ENCODE results near the gene ST3GAL4.

The ST3GAL4 gene

DNA sequence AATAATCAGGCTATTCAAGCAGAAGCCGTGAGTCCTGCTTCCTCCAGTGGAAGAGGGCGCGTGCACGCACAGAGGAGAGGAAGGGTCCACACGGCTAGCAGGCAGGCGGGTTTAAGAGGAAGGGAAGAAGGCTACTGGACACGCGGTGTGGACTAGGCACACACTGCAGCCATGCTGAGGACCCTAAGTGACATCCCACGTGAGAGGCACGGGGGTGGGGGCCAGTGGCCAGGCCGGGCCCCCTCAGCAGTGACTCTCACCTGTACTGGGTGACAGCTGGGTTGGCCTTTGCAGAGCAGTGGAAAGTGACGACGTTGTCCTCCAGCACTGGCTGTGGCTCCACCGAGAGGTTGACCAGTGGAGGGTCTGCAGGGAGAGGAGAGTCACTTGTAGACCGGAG, 100.6 kb downstream of the ST3GAL4 start:
- no peak for DNase-seq

GRCh38 chr11:126456783-126457542, 101.5 kb downstream of the ST3GAL4 start:
- DNase-seq, result peak; percentile 21

- DNase-seq, result no peak
Measured at GRCh38 chr11:126457817-126458216, 102.3 kb downstream of the ST3GAL4 start.

DNA sequence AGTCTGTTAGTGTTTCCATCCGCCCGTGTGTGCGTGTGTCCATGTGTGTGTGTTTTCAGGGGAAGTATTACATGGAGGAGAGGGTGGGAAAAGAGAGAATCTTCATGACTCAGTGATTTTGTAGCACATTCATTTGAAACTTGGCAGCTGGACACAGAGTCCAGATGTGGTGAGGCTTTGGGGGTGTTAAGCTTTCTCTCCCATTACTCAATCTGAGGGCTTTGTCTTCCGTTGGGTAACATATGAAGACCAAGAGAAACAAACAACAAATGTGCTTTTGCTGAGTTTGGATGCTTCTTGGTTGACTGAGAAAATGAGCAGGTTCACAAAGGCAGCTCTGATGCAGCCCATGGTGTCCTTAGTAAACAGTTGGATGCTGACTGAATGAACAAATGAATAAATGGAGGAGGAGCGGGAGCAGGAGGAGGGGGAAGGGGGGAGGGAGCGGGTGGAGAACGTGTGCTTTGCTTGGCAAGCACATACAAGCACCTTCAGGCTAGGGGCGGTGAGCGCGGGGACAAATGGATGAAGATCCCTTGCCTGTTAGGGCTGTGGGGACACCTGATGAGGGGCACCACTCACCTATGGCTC, 104.3 kb downstream of the ST3GAL4 start:
- DNase-seq, result no peak

- DNase-seq, result no peak
Measured at GRCh38 chr11:126460417-126461095, 105.1 kb downstream of the ST3GAL4 start.

- no peak for DNase-seq
Measured at GRCh38 chr11:126461096-126461440, 105.6 kb downstream of the ST3GAL4 start.

GRCh38 chr11:126461996-126462395, 106.5 kb downstream of the ST3GAL4 start:
- no peak for DNase-seq

- no peak for DNase-seq
Measured at GRCh38 chr11:126462422-126462821, 106.9 kb downstream of the ST3GAL4 start.
